Tibial nerve (tissue), 4 donors: ENCODE data around the gene NOX3.

ENCODE experiments used
- CTCF ChIP-seq, 5 experiments: fragments of 200-600 bp in 3 of 5; fragments of 450-650 bp in 2 of 5; sonication (generic) in 3 of 5; IDR thresholded peaks; one replicate each; pipeline ENCODE4 v1.5.1; 2016 to 2019; ENCODE audit warnings: antibody characterized with exemption in 5 of 5, mild to moderate bottlenecking in 3 of 5, moderate library complexity in 2 of 5
- EP300 ChIP-seq, 2 donors: sonication (generic); formaldehyde crosslinking; IDR thresholded peaks; one replicate each; pipeline ENCODE4 v1.6.1; 2017; ENCODE audit warnings: antibody characterized with exemption in 2 of 2, mild to moderate bottlenecking in 1 of 2
- POLR2A ChIP-seq, 2 donors: fragments of 450-650 bp; IDR thresholded peaks; one replicate each; pipeline ENCODE4 v1.6.1; 2017; ENCODE audit warnings: antibody characterized with exemption in 2 of 2, mild to moderate bottlenecking in 2 of 2, moderate library complexity in 2 of 2

DNA sequence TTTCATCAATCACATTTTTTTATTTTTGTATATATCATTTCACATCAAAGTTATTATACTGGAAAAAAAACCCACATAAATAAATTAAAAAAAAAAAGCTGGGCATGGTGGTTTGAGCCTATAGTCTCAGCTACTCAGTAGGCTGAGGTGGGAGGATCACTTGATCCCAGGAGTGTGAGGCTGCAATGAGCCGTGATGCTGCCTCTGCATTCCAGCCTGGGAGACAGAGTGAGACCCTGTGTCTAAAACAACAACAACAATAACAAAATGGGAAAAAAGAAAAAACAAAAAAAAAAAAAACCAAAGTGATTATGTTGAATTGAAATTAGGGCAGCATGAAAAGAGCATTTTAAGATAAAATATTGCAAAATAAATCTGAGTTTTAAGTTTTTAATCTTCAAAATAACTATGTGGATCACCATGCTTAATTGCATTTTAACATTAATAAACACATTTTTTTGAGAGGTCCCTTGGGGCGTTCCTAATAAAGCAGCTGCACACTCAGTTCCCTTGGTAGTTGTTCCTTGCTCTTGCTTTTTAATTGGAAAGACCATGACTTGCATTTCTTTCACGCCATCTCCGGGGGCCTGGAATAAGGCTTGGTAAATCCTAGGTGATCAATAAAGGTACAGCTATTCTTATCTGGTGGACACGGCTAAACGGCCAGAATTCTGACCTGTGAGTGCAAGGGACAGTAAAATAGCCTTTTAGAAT, 15.1 kb downstream of the NOX3 start:
- TF ChIP-seq CTCF (IDR thresholded peaks at IDR 0.05) (no peak), POLR2A (IDR thresholded peaks at IDR 0.05) (no peak), EP300 (IDR thresholded peaks at IDR 0.05) (no peak)
